Stimulated activated naive CD4-positive, alpha-beta T cell (primary cell): ENCODE results near the gene RABL3.
"Not testable (repeated sequence)": the region's sequence is repeated elsewhere in the genome, so short reads cannot be mapped to it uniquely, and the experiment has no call there.

ENCODE experiments used
- DNase-seq, 6 experiments: peaks; one replicate each; lab custom pipeline; 2025; lab: John Stamatoyannopoulos, UW

Gene RABL3

DNA sequence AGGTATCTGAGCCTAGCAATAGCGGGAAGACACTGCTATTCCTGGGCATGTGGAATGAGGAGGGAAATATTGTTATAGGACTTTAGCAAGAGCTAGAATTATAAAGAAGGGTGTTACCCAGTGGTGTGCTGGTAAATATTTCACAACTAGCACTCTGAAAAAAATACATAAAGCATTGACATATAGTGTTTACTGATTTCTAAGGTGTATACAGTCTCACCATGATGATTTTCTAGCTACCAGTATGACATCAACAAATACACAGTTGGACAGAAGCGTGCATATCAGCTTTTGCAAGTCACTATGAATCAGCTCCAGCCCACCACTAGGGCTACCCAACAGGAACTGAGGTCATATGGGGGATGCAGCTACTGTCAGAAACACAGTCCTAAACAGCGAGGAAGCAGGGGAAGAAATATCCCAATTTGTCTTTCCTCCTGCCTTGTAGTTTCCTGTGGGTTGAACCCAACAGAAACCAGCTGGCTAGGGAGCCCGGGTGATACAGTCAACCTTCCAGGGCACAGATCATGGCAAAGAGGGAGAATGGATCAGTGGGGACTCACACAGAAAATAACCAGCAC is 99.9 kb downstream of the RABL3 start:
- DNase-seq: no peak

- no peak for DNase-seq
Observed at GRCh38 chr3:120641696-120642246, 100.5 kb downstream of the RABL3 start.

DNA sequence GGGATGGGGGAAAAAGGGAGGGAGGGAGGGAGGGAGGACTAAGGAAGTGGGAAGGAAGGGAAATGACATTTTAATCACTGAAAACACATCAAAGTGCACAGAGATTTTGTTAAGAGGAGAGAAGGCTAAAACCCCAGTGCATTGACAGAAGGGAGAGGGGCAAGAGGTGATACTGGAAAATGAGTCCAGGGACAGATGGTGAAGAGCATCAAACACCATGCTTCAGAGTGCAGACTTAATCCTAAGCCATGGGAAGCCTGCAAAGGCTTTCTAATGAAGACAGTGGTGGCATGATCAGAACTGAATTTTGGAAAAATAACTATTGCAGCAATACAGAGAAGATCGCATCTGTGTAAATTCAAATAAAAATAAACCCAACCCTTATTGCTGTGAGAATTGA is 102.1 kb downstream of the RABL3 start:
- DNase-seq: no peak

DNA sequence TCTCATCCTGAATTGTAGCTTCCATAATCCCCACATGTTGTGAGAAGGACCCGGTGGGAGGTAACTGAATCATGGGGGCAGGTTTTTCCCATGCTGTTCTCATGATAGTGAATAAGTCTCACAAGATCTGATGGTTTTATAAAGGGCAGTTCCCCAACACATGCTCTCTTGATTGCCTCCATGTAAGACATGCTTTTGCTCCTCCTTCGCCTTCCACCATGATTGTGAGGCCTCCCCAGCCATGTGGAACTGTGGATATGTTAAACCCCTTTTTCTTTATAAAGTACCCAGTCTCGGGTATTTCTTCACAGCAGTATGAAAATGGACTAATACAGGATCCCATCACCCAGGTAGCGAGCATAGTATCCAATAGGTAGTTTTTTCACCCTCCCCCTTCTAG is 103.5 kb downstream of the RABL3 start:
- DNase-seq: not testable (repeated sequence)

- no peak for DNase-seq
Observed at GRCh38 chr3:120637851-120638559, 104.3 kb downstream of the RABL3 start.

DNA sequence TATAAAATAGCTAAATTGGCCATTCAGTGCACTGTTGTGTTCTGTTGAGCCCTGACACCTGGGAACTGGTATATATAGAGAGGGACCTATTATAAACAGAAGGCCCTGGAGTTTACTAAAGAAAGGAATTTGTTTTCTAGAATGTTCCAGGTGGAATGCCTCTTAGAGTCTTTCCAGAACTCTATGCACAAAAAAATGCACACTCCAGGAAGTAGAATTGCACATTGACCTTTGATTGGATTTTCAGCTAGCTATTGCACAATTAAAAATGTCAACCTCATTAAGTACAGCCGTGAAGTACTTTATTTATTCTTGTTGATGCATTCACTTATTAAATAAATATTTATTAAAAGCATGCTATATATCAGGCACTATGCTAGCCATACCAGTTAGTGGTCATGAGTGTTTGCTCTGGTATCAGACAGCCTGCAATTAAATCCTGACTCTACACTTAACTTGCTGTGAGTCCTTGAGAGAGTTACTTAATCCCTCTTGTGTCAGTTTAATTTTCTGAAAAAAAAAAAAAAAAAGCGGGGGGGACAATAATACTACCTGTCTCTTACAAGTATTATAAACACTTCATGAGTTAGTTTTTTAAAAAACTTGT is 105.4 kb downstream of the RABL3 start:
- DNase-seq: no peak
